A673 (cell line): ENCODE data around the gene PCK1.
A peak's percentile ranks its signal among the peaks of the same experiment; 100 is the strongest.

Experiments used
- EZH2 ChIP-seq: fragments of 200-600 bp; sonication (generic); IDR thresholded peaks from 2 replicates; pipeline ENCODE4 v1.6.1; 2017; ENCODE audit warnings: borderline replicate concordance, low read depth, mild to moderate bottlenecking, mixed read lengths, antibody characterized with exemption, low read length; ENCODE audit not compliant: poor library complexity, severe bottlenecking
- TF ChIP-seq, protein P1 (sequence below): fragments of 300-800, 200-600 bp; sonication (generic); conservative IDR thresholded peaks from 2 replicates; pipeline ENCODE4 v1.5.1; 2017; ENCODE audit warnings: low read depth, mild to moderate bottlenecking, antibody characterized with exemption, low read length, moderate library complexity, mixed read lengths

DNA sequence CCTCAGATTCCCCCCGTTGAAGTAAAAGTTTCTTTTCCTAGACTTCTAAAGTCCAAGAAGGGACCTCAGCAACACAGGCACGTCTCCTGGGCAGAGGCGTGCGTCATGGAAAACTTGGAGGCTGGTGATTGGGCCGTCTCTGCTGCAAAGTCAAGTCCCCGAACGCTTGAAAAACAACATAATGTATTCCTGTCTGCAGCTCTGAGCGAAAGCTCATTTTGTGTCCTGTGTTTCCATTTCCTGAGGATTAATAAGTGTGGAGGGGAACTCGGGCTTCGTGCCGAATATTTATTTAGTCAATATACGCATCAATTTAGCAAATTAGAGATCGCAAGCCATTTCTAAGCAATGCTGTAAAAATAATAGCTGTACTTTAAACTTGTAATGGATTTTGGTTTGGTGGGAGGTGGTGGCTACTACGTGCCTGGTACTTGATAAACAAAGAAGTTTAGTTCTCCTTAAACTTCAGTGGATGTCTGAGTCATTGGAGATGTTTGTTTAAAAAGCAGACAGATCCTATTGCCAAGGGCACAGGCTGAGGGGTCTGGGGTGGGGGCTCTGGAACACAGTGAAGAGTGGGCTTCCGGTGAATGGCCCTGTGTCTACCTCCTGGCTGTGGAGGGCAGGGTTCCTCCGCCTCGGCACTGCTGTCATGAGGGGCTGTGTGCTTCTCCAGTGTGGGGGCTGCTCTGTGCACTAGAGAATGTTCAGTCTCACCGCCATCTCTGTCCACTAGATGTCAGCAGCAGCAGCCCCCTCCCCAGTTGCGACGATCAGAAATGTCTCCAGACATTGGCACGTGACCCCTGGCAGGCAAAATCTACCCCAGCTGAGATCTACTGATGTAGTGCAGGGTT, 21.8 kb downstream of the PCK1 start:
- TF ChIP-seq, protein P1, sequence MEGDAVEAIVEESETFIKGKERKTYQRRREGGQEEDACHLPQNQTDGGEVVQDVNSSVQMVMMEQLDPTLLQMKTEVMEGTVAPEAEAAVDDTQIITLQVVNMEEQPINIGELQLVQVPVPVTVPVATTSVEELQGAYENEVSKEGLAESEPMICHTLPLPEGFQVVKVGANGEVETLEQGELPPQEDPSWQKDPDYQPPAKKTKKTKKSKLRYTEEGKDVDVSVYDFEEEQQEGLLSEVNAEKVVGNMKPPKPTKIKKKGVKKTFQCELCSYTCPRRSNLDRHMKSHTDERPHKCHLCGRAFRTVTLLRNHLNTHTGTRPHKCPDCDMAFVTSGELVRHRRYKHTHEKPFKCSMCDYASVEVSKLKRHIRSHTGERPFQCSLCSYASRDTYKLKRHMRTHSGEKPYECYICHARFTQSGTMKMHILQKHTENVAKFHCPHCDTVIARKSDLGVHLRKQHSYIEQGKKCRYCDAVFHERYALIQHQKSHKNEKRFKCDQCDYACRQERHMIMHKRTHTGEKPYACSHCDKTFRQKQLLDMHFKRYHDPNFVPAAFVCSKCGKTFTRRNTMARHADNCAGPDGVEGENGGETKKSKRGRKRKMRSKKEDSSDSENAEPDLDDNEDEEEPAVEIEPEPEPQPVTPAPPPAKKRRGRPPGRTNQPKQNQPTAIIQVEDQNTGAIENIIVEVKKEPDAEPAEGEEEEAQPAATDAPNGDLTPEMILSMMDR = peak; percentile 78
- TF ChIP-seq EZH2 = no peak
